ENCODE results near the gene PDZD7. TPM values are rescaled to one million over a fixed set of nuclear protein-coding genes. Genes with fewer than 3 reads are reported as not detected.

Gene PDZD7
- total and polyA plus RNA-seq, 9 donors, result 0.07 to 1.2 (median 0.63) TPM

DNA sequence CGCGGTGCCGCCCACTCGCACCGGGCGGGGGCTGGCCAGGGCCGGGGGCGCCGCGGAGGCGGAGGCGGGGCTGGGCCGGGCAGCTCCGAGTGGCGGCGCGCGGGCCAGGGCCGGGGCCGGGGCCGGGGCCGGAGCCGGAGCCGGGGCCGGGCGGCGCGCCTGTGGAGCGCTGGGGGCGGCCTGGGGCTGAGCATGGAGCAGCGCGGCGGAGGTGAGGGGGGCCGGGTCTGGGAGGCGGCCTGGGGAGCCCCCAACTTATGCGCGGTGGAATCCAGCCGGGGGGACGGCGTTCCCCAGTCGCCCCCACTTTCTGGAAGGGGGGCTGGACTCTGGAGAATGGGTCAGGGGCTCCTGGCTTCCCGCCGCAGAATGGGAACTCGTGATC is 31.2 kb downstream of the PDZD7 start, which contains the start of gene LZTS2:
TSS of gene LZTS2 (plus strand) at position 67 of the 385 bp plus-strand sequence. CDS start 2,731 bp downstream, outside the sequence.
- intact Hi-C loops (cut with DNase I), result loop anchor here in 1 of 4 donors (5.0 kb wide), 1 partner anchor 63 kb away; the partner anchor contains the start of gene KAZALD1
- DNase-seq, result peak in 1 of 5 donors; percentile 75
- no peaks in the 10 kb centered on the region for H3K27me3 ChIP-seq
- H3K27ac ChIP-seq, result peak within 1 kb of the TSS; percentile 99 to 100
- H3K4me1 ChIP-seq (ENCODE audit: insufficient read depth), result peaks cover 16% of the 10 kb centered on the region
- H3K36me3 ChIP-seq, result no peaks in the 10 kb centered on the region
- H3K4me3 ChIP-seq, result peak within 1 kb of the TSS; percentile 93
- WGBS, 3 donors, result 0 to 1% (median 0%) methylated on average over 20 to 44 of the region's 44 CpGs
- TF ChIP-seq EP300 (IDR thresholded peaks at IDR 0.05) (no peak), POLR2A (IDR thresholded peaks at IDR 0.05) (no peak)
- TF ChIP-seq, protein P1, sequence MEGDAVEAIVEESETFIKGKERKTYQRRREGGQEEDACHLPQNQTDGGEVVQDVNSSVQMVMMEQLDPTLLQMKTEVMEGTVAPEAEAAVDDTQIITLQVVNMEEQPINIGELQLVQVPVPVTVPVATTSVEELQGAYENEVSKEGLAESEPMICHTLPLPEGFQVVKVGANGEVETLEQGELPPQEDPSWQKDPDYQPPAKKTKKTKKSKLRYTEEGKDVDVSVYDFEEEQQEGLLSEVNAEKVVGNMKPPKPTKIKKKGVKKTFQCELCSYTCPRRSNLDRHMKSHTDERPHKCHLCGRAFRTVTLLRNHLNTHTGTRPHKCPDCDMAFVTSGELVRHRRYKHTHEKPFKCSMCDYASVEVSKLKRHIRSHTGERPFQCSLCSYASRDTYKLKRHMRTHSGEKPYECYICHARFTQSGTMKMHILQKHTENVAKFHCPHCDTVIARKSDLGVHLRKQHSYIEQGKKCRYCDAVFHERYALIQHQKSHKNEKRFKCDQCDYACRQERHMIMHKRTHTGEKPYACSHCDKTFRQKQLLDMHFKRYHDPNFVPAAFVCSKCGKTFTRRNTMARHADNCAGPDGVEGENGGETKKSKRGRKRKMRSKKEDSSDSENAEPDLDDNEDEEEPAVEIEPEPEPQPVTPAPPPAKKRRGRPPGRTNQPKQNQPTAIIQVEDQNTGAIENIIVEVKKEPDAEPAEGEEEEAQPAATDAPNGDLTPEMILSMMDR (IDR thresholded peaks at IDR 0.05), result no peak
- no peaks in the 10 kb centered on the region for H3K9me3 ChIP-seq

DNA sequence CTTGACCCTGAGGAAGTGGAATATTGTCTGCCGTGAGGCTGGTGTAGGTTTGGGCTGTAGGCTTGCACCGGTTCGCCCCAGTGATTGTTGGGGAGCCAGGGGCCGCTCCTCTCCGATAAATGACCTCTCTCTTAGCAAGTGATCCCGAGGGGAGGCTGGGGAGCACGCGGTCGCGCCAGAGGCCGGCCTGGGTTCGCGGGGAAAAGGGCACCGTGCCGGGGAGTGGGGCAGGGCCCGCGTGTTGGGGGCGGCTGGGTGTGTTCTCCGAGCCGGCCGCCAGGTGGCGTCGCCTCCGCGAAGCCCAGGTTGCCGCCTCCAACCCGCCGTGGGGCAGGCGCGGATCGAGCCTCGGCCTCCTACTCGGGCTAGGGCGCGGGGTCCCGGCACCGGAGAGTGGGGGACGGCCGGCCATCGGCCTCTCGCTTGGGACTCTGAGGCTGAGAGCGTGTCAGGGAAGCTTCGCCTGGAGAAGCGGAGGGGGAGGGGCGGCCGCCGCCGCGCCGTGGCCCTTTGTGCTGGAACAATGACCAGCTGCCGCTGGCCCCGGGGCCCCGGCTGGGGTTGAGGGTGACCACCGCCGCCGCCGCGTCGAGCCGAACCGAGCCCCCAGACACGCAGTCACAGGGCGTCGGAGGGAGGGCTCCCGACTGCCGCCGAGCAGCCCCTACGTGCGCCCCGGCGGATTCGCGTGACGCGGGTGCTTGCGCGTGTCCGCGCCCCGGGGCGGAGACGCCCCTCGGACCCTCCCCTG is 31.8 kb downstream of the PDZD7 start:
- TF ChIP-seq EP300 (IDR thresholded peaks at IDR 0.05), result no peak
- peak; percentile 97 for TF ChIP-seq POLR2A (IDR thresholded peaks at IDR 0.05)
- TF ChIP-seq, protein P1 (IDR thresholded peaks at IDR 0.05), result peak; percentile 95 to 99 (median 98)
- peak; percentile 86 to 92 (median 88) for DNase-seq
- Histone ChIP-seq H3K9me3 (no peaks in the 10 kb centered on the region), H3K4me3 (peak overlapping the region; percentile 93), H3K36me3 (no peaks in the 10 kb centered on the region), H3K27ac (peak overlapping the region; percentile 99 to 100), H3K4me1 (ENCODE audit: insufficient read depth) (peaks cover 16% of the 10 kb centered on the region), H3K27me3 (no peaks in the 10 kb centered on the region)
- intact Hi-C loops (cut with DNase I), result loop anchor here in 1 of 4 donors (5.0 kb wide), 1 partner anchor 63 kb away; the partner anchor contains the start of gene KAZALD1
- WGBS, 3 donors, result 0% methylated on average over 52 to 83 of the region's 83 CpGs

DNA sequence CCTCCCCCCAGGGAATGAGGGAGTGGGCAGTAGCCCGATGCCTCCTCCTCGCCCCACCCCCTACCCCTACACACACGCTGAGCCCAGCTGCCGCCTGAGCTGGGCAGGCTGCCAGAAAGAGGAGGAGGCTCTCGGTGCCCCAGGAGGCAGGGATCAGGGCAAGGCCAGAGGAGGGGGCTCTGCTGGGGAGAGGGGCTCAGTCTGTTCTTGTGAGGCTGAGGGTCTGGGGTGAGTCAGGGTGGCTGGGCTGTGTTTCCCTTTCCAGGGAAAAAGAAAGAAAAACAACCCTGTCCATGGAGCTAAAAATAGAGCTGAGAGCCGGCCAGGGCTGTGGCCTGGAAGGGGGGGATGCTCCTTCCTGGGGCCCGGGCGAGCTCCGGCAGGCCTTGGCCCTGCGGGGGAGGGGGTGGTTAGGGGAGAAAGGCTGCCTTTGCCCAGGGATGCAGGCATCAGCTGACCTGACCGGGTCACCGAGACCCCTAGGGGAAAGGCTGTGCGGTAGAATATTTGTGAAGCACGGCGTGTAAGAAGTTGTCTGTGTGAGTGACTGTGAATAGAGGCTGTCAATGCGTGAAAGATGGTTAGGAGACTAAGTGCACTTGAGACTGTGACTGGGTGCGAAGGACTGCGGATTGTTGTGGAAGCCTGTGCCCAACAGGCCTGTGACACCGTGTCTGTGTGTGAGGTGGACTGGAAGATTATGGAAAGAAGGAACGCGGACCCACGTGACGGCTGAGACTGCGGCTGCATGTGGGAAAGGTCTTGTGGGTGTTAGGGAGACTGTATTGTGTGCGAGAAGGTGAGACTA is 32.5 kb downstream of the PDZD7 start:
- Histone ChIP-seq H3K36me3 (no peaks in the 10 kb centered on the region), H3K4me1 (ENCODE audit: insufficient read depth) (peaks cover 16% of the 10 kb centered on the region), H3K9me3 (no peaks in the 10 kb centered on the region), H3K27me3 (no peaks in the 10 kb centered on the region), H3K4me3 (peak overlapping the region; percentile 93), H3K27ac (peak overlapping the region; percentile 99 to 100)
- TF ChIP-seq, protein P1 (IDR thresholded peaks at IDR 0.05), result no peak
- TF ChIP-seq POLR2A (IDR thresholded peaks at IDR 0.05) (no peak), EP300 (IDR thresholded peaks at IDR 0.05) (no peak)
- DNase-seq, result peak; percentile 86 to 93 (median 92)
- 0 to 1% (median 1%) methylated on average over 23 to 25 of the region's 25 CpGs for WGBS, 3 donors
- intact Hi-C loops (cut with DNase I), result loop anchor here in 1 of 4 donors (5.0 kb wide), 1 partner anchor 64 kb away; the partner anchor contains the start of gene KAZALD1

Data from ovary (tissue), 9 donors.